Activated CD4-positive, alpha-beta T cell treated with anti-CD3 and anti-CD28 coated beads, Interleukin-2, Interleukin-4, amounts not matched to agents 100 ng/mL and 50 ng/mL, durations not matched to agents 16 hours and 8 hours (primary cell): ENCODE results near the gene ATP6V1B1.

ENCODE experiments used
- DNase-seq: peaks from one replicate; pipeline ENCODE4 v3.0.0-alpha.2; 2020; ENCODE audit warnings: low spot score

ATP6V1B1 gene

DNA sequence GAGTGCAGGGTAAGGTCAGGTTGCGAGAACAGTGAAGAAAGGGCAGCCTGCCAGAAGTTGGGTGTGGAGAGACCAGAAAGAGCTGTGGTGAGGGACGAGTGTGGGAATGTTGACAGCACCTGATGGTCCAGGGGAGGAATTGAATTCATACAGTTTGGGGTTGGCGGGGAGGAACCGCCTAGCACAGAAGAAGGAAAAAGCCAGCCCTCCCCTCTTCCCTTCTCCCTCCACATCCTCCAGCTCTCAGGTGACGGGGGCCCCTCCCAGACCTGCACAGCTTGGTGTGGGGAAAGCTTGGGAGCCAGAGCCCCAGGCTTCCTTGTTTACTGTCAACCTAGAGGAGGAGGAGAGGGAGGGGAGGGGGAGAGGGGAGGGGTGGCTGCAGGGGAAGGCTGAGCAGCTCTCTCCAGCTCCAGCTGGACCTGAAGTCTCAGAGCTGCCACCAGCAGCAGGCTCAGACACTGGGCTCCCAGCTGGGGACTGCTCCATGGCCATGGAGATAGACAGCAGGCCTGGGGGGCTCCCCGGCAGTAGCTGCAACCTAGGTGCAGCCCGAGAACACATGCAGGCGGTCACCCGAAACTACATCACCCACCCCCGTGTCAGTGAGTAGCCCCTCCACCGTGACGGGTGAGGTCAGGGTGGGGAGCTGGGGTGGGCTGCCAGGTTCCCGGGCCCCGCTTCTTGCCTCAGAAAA lies at the start of gene ATP6V1B1:
ATP6V1B1 (plus strand) TSS at position 433 of the 697 bp plus-strand sequence; CDS start at position 488, 55 bp downstream.
- DNase-seq = no peak

DNA sequence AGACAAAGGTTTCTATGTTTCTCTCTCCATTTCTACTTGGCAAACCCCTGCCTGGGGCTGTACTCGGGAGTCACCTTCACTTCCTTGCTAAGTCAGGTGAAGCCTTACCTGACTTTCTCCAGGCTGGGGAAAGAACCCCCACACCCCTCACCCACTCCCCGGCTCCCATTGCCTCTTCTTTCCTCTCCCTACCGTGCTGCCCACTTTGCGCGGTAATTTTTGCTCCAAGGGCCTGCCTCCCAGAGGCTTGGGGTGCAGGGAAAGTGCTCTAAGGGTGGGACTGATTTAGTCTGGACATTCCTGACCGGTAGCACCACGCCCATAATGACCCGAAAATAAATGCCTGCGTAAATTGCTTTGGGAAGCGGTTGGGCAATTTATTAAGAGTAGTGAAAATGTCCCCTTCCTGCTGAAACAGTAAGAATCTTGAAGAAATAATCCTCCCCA lies 49.1 kb upstream of the ATP6V1B1 start:
- no peak for DNase-seq

DNA sequence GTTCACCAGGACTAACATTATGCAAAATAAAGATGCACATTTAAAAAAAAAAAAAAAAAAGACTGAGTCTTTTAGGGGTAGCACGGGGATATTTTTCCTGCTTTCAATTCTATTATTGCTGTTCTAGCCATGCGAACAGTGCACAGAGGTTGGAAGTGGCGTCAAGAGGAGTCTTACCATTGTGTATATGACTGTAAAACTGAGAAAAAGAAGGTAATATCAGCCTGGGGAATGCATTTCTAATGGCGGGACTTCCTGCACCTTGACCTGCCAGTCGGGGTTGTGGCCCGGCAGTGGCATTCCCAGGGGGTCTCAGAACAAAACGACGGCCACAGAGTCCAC lies 48.5 kb upstream of the ATP6V1B1 start:
- DNase-seq = no peak

DNA sequence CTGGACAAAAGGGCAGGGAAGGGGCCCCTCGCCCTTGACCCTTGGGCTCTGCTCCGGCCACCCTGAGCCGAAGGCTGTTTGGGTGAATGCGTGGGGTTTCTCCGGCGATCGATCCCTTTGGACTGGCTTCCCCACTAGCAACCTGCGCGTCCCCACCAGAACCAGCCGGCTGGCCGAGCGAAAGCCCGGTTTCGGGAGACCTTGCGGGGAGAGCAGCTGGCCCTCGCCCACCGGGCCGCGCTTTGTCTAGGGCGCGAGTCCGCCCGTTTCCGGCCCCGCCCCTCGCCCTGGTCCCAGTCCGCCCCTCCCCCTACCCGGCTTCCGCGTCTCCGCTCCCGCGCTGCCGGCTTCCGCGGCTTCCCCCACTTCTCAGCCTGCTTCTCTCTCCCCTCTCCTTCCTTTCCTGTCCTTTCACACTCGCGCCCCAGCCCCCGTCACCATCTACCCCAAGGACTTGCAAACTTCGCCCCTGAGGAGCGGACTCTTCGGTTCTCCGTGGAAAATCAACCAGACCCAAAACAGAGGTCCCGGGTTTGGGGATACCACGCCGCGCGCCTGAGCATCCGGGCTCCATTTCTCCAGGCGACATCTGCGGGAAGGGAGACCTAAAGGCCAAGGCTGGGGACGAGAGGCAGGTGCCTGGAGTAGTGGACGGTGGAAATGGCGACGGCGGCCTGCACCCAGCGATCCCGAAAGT lies 48.0 kb upstream of the ATP6V1B1 start:
- peak; percentile 60 for DNase-seq

DNA sequence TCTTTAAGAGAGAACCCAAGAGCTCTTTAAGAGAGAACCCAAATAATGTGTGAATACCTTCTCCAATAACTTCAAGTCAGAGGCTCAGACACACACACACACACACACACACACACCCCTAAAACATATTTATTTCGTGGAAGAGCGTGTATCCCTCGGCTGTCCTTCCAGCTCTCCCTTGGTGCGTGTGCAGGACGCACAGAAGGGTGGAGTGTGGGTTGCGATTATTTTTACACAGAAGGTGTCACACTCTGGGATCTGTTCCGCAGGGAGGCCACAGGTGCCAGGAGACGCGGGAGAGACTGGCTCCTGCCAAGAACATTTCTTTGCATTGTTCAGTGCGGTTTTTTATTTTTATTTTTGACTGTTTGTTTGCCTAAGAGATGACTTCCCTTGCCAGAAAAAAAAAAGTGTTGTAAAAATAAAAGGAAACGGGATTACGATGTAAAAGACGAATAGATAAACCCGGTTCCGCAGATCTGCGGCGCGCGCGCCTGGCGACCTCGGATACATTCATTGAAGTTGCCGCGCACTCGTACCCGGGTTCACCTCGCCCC lies 47.3 kb upstream of the ATP6V1B1 start:
- DNase-seq = no peak

DNA sequence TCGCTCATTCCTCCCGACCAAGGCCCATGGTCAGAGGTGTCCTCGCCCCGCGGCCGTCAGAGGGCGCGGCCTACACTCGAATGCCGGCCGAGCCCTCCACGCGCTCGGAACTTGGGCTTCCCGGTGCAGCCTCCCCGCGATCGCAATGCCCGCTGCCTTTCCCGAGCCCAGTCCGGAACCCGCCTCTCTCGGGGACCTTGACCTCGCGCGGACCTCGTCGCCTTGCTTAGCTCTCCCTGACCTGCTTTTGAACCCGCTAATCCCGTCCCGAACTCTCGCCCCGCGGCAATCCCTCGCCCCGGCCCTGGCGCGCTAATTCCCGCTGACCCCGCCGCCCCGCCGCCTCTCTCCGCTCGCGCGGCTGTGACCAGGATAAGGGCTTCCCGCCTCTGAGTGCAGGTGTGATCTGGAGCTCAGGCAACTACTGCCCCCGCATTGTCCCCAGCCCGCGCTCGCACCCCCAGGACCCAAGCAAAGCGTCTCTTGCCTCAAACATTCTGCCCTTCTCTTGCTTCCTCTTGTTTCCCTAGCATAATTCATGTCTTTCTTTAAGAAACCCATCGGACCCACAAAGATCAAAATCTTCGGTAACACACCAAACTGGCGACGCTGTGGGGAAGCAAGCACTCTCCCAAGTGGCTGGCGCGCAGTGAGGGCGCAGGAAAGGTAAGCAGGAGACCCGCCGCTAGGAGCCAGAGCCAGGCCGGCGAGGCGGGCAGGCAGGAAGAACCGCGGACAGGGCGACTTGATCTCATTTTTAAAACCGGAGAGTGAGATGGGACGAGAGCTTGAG lies 46.6 kb upstream of the ATP6V1B1 start:
- no peak for DNase-seq

DNA sequence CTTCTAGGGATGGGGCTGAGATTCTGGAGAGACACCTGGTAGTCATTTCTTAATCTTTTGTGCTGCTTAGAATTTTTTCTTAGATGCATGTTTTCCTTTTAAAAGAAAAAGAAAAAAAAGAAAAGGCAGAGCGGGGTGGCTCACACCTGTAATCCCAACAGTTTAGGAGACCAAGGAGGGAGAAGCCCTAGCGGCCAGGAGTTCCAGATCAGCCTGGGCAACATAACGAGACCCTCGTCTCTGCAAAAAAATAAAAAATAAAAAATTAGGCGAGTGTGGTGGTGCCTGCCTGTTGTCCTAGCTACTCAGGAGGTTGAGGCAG lies 46.0 kb upstream of the ATP6V1B1 start:
- no peak for DNase-seq

DNA sequence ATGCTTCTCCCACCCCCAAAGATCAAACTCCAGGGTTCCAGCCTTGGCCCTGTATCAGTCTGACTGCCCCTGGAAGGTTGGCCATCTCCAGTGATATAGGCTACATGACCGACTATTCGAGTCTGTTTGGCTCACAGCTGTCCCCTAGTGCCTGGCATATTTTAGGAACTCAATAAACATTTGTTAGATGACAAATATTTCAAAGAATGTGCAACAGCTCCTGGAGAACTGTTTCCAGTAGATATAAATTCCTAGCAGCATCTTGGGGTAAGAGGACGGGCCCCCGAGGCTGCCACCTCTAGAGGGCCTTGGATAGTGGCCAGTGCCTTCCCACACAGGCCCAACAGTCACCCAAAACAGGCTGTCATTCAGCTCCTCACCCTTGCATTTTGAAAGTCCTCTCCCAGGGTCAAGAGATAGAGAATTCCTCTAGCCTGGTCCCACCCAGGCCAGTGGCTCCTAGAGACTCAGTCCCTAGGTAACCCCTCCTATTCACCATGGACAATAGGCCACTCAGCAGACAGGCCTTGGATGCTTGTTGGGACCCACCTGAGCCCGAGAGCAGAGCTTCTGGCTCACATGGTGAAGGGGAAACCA lies 45.1 kb upstream of the ATP6V1B1 start:
- DNase-seq = no peak

DNA sequence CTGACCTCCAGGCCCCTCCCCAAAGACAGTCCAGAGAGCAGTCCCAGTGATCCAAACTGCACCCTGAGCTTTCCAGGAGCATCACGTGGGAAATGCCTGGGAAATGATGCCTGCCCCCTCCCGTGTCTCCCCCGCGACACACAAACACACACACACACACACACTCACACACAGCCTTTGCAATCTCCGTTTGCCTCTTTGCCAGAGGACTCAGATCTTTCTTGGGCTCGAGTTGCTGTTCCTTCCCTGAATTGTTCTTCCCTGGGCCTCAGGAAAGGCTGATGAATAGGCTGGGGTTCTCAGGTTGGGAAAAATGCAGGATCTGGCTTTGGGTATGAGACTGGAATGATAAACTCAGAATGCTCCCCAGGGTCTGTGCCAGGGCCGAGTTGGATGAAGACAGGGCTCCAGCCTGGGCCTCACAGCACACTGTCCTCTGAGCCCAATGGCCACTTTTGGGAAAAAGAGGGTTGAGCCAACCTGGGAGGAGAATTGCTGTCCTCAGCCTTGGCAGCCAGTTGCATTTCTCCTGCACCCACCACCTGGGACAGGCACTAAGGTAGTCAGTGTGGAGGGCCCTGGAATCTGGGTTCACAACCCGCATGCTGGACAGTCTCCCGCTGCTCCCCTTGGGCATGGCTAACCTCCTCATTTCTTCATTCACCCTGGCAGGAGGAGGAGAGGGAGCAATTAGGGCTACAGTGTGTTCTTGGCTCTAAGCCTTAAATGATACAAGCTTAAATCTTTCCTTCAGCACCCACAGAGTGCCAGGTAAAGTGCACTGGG lies 43.9 kb upstream of the ATP6V1B1 start:
- no peak for DNase-seq

DNA sequence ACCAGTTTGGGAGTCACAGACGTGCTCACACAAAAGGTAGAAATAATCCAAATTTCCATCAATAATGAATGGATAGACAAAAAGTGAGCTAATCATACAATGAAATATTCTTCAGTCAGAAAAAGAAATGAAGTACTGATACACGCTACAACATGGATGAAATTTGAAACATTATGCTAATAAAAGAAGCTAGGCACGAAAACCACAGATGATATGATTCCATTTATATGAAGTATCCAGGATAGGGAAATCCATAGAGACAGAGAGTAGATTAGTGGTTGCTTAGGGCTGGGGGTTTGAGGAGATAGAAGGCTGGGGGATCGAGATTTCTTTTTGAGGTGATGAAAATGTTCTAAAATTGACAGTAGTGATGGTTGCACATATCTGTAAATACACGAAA lies 43.0 kb upstream of the ATP6V1B1 start:
- DNase-seq = no peak

DNA sequence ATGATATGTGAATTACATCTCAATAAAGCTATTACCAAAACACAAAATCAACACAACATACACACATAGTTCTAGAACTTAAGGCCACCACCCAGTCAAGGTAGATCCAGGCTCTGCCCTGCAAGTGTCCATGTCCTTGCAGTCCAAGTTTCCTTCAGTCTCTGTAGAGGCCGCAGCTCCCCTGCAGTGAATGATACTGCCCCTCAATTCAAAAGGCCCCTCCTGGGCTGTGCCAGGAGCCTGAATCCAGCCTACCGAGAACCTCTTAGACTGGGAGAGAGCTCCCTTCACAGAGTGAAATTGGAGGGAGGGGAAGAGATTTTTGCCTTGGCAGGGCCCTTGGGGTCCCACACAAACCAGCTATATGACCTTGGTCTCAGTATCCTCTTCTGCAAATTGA lies 42.5 kb upstream of the ATP6V1B1 start:
- no peak for DNase-seq

DNA sequence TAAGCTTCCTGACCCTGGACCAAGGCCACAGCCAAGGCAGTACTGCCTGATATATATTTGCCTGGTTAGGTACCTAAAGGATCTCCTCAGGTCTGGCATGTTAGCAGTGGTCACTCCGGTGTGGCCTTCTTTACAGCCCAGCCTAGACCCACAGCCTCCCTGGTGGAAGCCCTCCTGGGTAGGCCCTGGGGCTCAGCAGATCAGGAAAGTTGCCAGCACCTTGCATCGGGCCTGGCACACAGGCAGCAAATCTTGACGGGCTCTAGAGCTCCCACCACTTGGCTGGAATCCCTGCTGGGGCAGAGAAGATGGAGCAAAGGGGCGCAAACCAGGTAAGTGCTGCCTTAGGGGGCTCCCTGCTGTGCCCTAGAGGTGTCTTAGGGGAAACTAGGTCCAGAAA lies 40.9 kb upstream of the ATP6V1B1 start:
- DNase-seq = no peak

DNA sequence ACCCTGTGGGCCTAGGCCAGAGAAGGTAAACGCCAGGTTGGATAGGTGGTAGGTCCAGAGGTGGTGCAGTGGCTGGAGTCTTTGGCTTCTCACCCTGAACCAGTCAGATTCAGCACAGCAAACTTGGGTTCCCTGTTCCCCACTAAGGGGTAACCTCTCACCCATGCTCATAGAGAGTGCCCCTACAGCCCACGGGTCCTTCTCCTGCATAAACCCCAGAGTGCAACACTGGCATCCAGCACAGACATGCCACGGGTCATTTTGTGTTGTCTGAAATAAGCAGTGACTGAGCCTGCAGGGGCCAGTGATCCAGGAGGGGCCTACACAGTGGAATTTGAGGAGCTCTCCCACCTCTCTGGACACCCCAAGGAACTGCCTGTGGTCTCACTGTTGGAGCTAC lies 40.5 kb upstream of the ATP6V1B1 start:
- DNase-seq = no peak

DNA sequence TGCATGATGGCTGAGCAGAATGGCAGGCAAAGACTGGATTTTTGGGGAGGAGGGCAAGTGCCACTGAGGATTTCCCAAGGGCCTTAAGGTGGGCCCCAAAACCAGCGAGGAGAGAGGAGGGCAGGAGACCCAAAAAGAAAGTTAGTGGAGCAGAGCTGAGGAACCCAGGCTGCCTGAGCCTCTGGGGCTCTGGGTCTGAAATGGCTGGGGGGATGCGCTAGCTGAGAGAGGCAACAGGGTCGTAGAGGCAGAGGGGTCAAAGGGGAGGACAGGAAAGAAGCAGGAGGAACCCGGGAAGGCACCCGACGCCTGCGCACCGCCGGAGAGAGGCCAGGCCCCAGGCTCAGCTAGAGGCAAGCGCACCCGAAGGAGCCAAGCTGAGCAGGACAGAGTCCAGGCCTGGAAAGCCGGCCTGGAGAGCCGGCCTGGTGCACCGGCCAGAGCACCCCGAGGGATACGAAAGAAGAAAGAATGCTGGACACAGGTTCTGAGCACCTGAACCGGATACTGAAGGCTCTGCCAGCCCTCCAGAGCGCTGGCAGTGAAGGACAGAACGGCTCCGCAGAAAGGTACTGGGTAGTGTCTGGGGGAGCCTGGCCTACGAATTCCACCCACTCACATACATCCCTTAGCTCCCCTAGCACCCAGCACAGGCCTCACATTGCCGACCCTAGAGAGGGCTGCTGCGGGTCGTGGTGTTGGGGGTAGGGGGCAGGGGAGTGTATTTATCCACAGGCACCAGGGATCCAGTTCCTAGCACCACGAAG lies 39.5 kb upstream of the ATP6V1B1 start:
- no peak for DNase-seq

DNA sequence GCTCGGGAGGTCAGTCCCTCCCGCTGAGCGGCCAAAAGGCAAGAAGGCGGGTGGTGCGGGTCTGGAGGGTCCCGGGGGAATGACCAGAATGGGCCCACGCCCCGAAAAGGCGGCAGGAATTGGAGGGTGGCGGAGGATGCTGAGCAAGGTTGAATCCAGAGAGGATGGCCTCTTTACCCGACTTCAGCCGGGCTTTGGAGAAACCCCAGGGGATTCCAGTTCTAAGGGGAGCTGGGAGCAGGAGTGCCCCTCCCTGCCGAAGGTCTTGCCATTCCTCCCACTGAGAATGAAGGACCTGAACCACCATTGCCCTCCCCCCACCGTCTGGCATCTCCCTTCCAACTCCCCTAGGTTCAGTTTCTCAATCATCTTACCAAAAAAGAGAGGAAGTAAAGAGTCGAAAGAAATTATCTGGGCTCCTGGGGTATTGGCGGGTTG lies 38.9 kb upstream of the ATP6V1B1 start:
- DNase-seq = no peak

DNA sequence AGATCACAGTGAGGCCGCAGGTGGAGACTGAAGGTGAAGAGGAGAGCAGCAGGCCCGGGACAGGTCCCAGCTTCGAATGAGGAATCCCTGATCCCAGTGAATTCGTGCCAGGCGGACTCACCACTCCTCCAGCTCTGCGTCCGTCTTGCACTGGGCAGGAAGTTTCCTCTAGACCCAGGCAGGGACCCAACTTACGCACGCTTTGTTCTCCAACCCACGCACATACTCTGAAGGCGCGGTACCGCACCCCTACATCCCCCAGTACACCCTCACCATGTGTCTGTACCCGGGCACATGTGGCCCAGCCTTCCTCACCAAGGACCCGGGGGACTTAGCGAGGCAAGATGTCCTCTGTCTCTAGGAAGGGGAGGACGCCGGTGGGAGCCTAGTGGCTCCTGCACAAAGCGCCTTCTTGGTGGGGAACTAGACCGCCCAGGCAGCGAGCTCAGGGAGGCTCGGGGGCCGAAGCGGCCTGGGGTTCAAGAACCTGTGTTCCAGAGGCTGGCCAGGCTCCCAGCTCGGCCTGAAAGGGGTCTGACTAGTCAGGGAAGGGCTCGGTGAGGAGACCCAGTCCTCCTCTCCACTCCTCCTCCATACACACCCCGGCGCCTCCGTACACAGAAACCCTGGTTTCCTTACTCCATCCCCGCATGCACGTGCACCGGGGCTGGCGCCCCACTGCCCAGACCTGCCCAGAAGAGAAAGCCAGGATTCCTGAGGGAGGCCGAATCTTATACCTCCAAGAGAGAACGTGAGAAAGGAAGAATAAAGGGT lies 38.3 kb upstream of the ATP6V1B1 start:
- no peak for DNase-seq

DNA sequence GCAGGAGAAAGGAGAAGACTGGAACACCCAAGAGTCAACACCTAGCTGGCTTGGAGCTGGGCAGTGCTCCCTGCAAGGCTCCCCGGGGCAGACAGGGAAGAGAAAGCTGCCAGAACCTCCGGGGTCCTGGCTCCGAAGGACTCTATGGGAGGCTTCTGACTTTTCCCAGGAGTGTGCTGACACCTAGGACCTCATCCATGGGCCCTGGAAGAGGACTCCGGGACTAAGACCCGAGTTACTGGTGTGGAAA lies 37.8 kb upstream of the ATP6V1B1 start:
- DNase-seq = no peak

DNA sequence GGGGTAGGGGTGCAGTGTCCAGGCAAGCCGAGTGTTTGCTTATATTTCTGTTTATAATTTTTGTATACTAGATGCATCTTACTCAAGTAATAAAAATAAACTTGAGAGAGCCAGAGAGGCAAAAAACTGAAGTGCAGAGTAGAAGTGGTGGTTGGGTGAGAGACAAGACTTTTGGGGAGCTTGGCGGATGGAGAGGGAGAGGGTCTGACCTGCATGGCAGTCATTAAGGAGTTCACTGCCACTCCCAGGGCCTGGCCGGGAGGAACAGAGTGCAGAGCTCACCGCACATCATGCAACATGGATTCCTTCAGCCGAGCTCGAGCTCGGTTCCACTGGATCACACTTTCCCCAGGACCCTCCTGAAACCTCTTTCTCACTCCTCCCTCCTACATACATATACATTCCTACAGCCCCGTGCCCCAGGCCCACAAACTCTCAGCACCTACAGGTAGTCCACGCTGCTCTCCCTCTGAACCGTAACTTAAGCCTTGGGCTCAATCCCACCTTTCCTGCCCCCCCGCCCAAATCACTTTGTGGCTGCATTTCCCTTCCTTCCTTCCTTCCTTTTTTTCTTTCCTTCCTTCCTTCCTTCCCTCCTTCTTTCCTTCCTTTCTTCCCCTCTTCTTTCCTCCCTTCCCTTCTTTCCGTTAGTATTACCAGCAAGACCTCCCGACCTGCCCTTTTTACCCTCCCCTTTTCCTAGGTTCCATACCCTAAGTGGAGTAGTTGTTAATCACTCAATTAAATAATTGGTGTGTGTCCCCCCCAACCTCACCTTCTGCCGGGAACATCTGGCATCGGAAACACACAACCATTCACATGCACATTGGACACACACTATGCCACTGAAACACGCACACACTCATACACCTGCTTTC lies 37.1 kb upstream of the ATP6V1B1 start:
- no peak for DNase-seq
